Dendritic cell treated with granulocyte-macrophage colony-stimulating factor and Interleukin-4, amounts not matched to agents 40 ng/mL and 50 ng/mL, for 4 days (primary cell): ENCODE measurements around the gene THRSP.

Experiments
- H3K27ac Mint-ChIP-seq: one replicate; pipeline ENCODE4 v1.8.0; 2022; ENCODE audit warnings: mild to moderate bottlenecking, mixed read lengths
- H3K27me3 Mint-ChIP-seq: one replicate; pipeline ENCODE4 v1.8.0; 2022; ENCODE audit warnings: mild to moderate bottlenecking, mixed read lengths
- H3K36me3 Mint-ChIP-seq: one replicate; pipeline ENCODE4 v1.8.0; 2022; ENCODE audit warnings: low read depth, mixed read lengths
- H3K4me1 Mint-ChIP-seq: one replicate; pipeline ENCODE4 v1.8.0; 2022; ENCODE audit warnings: low read depth, mixed read lengths
- H3K4me3 Mint-ChIP-seq: one replicate; pipeline ENCODE4 v1.8.0; 2022; ENCODE audit warnings: mild to moderate bottlenecking, moderate library complexity, mixed read lengths
- H3K9me3 Mint-ChIP-seq: one replicate; pipeline ENCODE4 v1.8.0; 2022; ENCODE audit warnings: mixed read lengths
- intact Hi-C: fragments of 100-400 bp; cut with micrococcal nuclease; formaldehyde crosslinking; loops from one replicate; pipeline ENCODE4 v1.15.0; 2022

The THRSP gene

GRCh38 chr11:78110351-78110750, 46.7 kb downstream of the THRSP start:
- Mint-ChIP-seq H3K9me3 (no peaks in the 10 kb centered on the region), H3K4me1 (peaks cover 13% of the 10 kb centered on the region), H3K27ac (no peak overlapping the region), H3K4me3 (no peak overlapping the region), H3K27me3 (no peaks in the 10 kb centered on the region), H3K36me3 (peaks cover 71% of the 10 kb centered on the region)
- intact Hi-C loops, result no loop called here

GRCh38 chr11:78110830-78111229, 47.2 kb downstream of the THRSP start:
- H3K4me3 Mint-ChIP-seq, result no peak overlapping the region
- H3K27ac Mint-ChIP-seq, result no peak overlapping the region
- H3K27me3 Mint-ChIP-seq, result no peaks in the 10 kb centered on the region
- peaks cover 66% of the 10 kb centered on the region for H3K36me3 Mint-ChIP-seq
- intact Hi-C loops, result no loop called here
- peaks cover 13% of the 10 kb centered on the region for H3K4me1 Mint-ChIP-seq
- H3K9me3 Mint-ChIP-seq, result no peaks in the 10 kb centered on the region

GRCh38 chr11:78111298-78111697, 47.6 kb downstream of the THRSP start:
- peaks cover 64% of the 10 kb centered on the region for H3K36me3 Mint-ChIP-seq
- H3K27ac Mint-ChIP-seq, result no peak overlapping the region
- H3K27me3 Mint-ChIP-seq, result no peaks in the 10 kb centered on the region
- H3K9me3 Mint-ChIP-seq, result no peaks in the 10 kb centered on the region
- intact Hi-C loops, result no loop called here
- H3K4me1 Mint-ChIP-seq, result peaks cover 13% of the 10 kb centered on the region
- no peak overlapping the region for H3K4me3 Mint-ChIP-seq

- Mint-ChIP-seq H3K4me1 (peaks cover 13% of the 10 kb centered on the region), H3K9me3 (no peaks in the 10 kb centered on the region), H3K27me3 (no peaks in the 10 kb centered on the region), H3K36me3 (peaks cover 72% of the 10 kb centered on the region), H3K4me3 (no peak overlapping the region), H3K27ac (peak overlapping the region; percentile 37)
- intact Hi-C loops, result no loop called here
These were observed 49.1 kb downstream of the THRSP start for GRCh38 chr11:78112582-78113275.
